ENCODE measurements around the gene AGFG2. TPM values are rescaled to one million over a fixed set of nuclear protein-coding genes. Genes with fewer than 3 reads are reported as not detected.

AGFG2 gene
- total and polyA plus RNA-seq, 10 of the 15 experiments (the other 5 are each of a cell fraction or from before 2014, with no cell fraction given) = 0.90 to 71.5 (median 25.4) TPM

DNA sequence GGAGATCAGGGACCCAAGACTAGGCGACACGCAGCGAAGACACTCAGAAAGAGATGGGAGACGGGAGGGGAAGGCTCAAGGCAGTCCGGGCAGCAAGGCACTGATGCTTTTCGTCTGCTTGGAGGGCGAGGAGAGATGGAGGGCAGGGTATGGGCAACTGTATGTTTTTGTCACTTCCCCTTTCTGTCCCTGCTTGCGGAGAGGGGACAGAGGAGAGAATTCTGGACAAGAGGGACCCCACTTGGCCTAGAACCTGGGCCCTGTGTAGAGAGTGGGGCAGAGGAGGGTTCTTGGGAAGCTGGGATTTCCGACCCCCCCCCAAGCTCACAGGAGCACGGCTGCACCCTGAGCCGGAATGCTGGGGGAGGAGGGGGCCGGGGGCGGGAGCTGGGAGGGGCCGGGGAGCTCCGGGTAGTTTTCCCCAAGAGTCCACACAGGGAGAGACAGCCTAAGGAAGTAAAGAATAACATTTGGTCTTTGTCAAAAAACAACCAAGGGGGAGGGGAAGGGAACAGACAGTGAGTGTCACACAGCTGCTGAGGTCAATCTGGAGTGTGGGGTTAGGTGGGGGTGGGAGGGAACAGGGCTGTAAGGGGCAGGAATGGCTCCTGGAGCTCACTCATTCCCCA, 45.2 kb downstream of the AGFG2 start (continued):
- peak; percentile 84 for TF ChIP-seq SPI1 (IDR thresholded peaks at IDR 0.05; ENCODE audit: borderline replicate concordance, insufficient read depth, low read depth, low read length)
- TF ChIP-seq, protein P1, sequence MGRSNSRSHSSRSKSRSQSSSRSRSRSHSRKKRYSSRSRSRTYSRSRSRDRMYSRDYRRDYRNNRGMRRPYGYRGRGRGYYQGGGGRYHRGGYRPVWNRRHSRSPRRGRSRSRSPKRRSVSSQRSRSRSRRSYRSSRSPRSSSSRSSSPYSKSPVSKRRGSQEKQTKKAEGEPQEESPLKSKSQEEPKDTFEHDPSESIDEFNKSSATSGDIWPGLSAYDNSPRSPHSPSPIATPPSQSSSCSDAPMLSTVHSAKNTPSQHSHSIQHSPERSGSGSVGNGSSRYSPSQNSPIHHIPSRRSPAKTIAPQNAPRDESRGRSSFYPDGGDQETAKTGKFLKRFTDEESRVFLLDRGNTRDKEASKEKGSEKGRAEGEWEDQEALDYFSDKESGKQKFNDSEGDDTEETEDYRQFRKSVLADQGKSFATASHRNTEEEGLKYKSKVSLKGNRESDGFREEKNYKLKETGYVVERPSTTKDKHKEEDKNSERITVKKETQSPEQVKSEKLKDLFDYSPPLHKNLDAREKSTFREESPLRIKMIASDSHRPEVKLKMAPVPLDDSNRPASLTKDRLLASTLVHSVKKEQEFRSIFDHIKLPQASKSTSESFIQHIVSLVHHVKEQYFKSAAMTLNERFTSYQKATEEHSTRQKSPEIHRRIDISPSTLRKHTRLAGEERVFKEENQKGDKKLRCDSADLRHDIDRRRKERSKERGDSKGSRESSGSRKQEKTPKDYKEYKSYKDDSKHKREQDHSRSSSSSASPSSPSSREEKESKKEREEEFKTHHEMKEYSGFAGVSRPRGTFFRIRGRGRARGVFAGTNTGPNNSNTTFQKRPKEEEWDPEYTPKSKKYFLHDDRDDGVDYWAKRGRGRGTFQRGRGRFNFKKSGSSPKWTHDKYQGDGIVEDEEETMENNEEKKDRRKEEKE (IDR thresholded peaks at IDR 0.05) = no peak
- TF ChIP-seq, protein P2, sequence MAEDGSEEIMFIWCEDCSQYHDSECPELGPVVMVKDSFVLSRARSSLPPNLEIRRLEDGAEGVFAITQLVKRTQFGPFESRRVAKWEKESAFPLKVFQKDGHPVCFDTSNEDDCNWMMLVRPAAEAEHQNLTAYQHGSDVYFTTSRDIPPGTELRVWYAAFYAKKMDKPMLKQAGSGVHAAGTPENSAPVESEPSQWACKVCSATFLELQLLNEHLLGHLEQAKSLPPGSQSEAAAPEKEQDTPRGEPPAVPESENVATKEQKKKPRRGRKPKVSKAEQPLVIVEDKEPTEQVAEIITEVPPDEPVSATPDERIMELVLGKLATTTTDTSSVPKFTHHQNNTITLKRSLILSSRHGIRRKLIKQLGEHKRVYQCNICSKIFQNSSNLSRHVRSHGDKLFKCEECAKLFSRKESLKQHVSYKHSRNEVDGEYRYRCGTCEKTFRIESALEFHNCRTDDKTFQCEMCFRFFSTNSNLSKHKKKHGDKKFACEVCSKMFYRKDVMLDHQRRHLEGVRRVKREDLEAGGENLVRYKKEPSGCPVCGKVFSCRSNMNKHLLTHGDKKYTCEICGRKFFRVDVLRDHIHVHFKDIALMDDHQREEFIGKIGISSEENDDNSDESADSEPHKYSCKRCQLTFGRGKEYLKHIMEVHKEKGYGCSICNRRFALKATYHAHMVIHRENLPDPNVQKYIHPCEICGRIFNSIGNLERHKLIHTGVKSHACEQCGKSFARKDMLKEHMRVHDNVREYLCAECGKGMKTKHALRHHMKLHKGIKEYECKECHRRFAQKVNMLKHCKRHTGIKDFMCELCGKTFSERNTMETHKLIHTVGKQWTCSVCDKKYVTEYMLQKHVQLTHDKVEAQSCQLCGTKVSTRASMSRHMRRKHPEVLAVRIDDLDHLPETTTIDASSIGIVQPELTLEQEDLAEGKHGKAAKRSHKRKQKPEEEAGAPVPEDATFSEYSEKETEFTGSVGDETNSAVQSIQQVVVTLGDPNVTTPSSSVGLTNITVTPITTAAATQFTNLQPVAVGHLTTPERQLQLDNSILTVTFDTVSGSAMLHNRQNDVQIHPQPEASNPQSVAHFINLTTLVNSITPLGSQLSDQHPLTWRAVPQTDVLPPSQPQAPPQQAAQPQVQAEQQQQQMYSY (CRISPR knock-in tag; IDR thresholded peaks at IDR 0.05) = no peak
- TF ChIP-seq, protein P3, sequence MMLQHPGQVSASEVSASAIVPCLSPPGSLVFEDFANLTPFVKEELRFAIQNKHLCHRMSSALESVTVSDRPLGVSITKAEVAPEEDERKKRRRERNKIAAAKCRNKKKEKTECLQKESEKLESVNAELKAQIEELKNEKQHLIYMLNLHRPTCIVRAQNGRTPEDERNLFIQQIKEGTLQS (IDR thresholded peaks at IDR 0.05; ENCODE audit: borderline replicate concordance, extremely low read depth, low read depth, low read length) = no peak
- no peak for TF ChIP-seq MXI1 (IDR thresholded peaks at IDR 0.05; ENCODE audit: low read depth, low read length)
- no peak for TF ChIP-seq PAX8 (IDR thresholded peaks at IDR 0.05)
- TF ChIP-seq NFXL1 (IDR thresholded peaks at IDR 0.05; ENCODE audit: borderline replicate concordance) = no peak
- no peak for TF ChIP-seq SUZ12 (IDR thresholded peaks at IDR 0.05; ENCODE audit: unreplicated experiment)
- no peak for TF ChIP-seq RELA (IDR thresholded peaks at IDR 0.05; ENCODE audit: borderline replicate concordance, partially characterized antibody)
- TF ChIP-seq BRCA1 (IDR thresholded peaks at IDR 0.05; ENCODE audit: low read depth, low read length) = no peak
- no peak for TF ChIP-seq FOXK2 (IDR thresholded peaks at IDR 0.05)
- no peak for TF ChIP-seq MEF2A (IDR thresholded peaks at IDR 0.05; ENCODE audit: insufficient read depth, low read depth, low read length)
- 0 out of 2 replicates have a peak, but pooled peaks have one; percentile 6 for TF ChIP-seq GATAD2B (conservative IDR thresholded peaks at IDR 0.05; ENCODE audit: low read depth)

Measured in GM12878 (cell line).